HG03095 (cell line): ENCODE results near the gene CDC42BPB.

Source experiments
- ATAC-seq: cut with Tn5 transposase; IDR thresholded peaks from one replicate; pipeline ENCODE4 v1.9.1; 2021; ENCODE audit warnings: moderate library complexity; ENCODE audit not compliant: unreplicated experiment

CDC42BPB gene

DNA sequence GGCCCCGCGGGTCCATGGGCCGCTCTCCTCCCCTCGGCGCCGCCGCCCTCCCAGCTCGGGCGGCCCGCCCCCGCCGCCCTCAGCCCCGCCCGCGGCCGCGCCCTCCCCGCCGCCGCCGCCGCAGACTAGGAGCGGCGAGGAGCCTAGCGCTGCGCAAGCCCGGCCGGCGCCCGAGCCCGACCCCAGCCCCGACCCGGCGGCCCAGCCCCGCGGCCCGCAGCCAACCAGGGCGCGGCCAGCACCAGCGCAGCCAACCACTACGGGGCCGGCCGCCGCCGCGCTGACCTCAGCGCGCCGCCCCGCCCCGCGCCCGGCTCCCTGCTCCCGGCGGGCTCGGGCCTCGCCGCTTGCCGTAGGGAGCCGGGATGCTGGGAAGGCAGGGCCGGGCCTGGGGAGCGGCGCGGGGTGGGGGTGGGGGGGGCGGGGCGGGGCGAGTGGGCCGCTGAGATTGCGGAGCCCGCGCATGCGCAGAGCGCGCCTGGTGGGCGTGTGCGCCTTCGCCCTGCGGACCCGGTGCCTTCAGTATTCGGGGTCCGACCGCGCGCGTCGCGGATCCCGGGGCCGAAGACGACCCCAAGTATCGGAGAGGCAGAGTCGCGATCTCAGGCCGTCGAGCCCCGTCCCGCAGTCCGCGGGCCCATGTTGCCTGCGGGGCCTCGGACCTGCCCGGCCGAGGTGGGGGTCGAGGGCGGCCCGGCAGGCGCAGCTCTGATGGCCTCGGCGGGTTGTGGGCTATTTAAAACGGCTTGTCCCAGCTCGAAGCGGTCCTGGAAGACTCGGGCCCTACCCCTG is at the start of gene CDC42BPB:
CDC42BPB (minus strand) TSS at position 178 of the 792 bp plus-strand sequence. CDS start 376 bp downstream, outside the sequence.
- peak; percentile 71 for ATAC-seq

- no peak for ATAC-seq
Measured at GRCh38 chr14:103105580-103106150, 48.3 kb upstream of the CDC42BPB start.

DNA sequence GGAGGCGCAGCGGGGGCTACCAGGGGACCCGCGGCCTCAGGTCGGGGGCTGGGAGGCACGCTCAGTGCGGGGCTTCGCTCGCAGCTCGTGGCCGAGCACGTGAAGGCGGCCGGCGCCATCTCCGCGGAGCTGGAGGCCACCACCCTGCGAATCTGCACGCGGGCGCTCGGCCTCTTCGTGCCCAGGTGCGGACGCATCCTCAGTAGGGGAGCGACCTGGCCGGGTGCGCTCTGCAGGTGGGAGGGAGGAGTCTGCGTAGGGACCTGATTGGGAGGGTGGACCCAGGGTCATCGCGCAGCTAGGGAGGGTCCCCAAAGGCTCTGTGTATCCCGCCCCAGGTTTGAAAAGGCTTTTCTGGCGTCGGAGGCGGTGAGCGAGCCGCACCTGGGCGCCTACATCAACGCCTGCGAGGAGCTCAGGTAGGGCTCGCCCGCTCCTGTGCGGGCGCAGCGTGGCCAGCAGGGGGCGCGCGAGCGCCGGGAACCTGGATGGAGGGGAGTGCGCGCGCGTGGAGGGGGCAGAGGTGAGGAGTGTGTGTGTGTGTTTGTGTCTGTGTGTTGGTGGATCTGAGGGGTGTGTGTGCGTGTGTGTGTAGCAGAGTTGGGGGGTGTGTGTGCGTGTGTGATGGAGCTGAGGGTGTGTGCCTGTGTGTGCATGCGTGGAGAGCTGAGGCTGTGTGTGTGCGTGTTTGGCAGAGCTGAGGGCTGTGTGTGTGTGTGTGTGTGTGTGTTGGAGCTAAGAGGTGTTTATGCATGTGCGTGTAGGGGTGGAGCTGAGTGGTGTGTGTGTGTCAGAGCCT is 47.5 kb upstream of the CDC42BPB start:
- ATAC-seq, result no peak

- no peak for ATAC-seq
Measured at GRCh38 chr14:103104389-103104653, 47.0 kb upstream of the CDC42BPB start.

- ATAC-seq, result no peak
Measured at GRCh38 chr14:103103461-103104388, 46.4 kb upstream of the CDC42BPB start.

DNA sequence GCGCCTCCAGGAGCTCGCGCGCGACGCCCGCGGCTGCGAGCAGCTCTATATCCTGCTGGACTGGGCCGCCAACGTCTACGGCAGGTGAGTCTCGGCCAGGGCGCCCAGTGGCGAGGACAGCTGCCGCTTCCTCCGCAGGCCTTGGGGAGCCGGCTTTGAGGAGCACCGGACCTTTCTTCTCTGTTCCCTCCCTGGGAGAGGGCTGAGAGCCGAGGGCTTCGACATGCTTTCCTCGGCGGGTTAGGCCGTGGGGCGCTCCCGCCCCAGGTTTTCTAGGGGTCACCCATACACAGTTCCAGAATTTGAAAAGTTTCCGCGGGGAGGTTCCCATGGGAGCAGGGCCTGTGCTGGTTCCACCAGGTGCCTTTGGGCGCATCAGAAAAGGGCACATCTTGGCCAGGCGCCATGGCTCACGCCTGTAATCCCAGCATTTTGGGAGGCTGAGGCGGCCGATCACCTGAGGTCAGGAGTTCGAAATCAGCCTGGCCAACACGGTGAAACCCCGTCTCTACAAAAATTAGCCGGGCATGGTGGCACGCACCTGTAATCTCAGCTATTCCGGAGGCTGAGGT is 45.4 kb upstream of the CDC42BPB start:
- ATAC-seq, result no peak

DNA sequence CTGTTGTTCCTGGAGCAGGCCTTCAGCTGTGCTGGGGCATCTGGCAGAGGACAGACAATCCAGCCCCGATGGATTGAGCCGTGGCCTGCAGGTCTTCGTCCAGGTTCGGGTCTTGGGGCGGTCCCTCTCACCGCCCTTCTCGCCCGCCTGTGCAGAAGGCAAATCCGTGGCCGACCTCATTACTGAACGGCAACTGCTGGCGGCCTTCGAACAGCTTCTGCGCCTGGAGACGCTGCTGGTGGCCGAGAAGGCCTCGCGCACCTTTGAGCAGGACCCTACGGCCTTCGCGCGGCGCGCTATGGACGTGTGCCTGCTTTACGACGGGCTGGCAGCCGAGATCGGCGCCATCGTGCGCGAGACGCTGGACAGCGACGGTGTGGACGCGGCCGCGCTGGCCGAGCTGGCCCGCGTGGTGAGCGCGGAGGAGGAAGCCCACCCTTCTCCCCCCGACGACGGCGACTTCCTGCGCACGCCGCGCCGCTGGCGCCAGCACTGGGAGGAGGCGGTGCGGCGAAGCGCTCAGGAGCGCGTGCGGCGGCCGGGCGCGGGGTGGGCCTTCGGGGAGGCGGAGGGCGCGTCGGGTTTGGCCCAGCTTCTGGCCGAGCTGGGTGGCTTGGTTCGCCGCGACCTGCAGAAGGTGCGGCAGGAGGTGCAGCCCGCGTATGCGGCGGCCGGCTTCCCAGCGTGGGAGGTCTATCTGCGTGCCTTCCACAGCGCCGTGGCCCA is 44.8 kb upstream of the CDC42BPB start:
- no peak for ATAC-seq

DNA sequence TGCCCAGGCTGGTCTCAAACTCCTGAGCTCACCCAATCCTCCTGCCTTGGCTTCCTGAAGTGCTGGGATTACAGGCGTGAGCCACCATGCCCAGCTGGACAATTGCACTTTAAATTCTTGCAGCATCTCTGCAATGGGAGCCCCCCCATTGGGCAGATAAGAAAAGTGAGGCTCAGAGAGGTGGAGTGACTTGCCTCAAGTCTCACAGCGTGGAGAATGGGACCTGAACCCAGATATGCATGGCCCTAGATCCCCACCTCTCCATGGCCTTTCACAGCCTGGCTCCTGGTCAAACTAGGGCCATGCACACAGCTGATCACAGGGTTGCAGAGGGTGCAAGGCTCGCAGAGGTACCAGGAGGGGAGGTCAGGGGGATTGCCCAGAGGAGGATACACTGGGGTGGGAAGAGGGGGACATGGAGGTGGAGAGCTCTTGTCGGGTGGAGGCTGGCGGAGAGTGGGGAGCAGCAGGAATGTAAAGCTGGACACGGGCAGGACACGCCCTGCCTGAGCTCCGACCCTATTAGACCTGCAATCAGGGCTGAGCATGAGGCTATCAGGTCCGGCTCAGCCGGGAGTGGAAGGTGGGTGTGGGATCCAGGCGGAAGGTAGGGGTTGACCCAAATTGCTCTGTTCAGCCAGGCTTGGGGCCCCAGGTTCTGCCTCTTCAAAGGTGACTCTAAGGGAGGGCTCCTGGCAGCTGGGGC is 44.1 kb upstream of the CDC42BPB start:
- ATAC-seq, result no peak

DNA sequence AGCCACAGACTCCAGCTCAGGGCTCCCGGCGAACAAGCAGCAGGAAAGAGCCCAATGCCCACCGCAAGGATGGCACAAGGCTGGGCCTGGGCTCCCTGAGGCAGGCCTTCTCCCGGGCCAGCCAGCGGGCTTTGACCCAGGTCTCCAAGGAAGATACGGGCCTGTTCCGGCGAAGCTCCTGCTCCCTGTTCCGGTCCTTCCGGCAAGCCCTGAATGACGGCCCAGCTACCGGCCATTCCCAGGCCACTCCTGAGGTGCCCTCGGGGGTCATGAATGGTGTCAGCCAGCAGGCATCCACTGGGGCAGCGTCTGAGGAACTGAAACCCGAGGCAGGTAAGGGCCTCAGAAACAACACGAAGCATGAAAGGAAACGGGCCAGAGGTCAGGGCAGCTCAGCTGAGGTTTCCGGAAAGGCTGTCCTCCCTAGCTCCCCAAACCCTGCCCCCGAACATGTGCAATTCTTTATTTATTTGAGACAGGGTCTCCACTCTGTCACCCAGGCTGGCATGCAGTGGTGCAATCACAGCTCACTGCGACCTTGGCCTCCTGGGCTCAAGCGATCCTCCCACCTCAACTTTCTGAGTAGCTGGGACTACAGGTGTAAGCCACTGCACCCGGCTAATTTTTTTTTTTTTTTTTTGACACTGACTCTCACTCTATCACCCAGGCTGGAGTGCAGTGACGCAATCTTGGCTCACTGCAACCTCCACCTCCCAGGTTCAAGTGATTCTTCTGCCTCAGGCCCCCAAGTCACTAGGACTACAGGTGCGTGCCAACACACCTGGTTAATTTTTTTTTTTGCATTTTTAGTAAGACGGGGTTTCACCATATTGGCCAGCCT is 43.2 kb upstream of the CDC42BPB start:
- peak; percentile 59 for ATAC-seq

GRCh38 chr14:103099733-103100280 is 42.5 kb upstream of the CDC42BPB start:
- ATAC-seq, result no peak

DNA sequence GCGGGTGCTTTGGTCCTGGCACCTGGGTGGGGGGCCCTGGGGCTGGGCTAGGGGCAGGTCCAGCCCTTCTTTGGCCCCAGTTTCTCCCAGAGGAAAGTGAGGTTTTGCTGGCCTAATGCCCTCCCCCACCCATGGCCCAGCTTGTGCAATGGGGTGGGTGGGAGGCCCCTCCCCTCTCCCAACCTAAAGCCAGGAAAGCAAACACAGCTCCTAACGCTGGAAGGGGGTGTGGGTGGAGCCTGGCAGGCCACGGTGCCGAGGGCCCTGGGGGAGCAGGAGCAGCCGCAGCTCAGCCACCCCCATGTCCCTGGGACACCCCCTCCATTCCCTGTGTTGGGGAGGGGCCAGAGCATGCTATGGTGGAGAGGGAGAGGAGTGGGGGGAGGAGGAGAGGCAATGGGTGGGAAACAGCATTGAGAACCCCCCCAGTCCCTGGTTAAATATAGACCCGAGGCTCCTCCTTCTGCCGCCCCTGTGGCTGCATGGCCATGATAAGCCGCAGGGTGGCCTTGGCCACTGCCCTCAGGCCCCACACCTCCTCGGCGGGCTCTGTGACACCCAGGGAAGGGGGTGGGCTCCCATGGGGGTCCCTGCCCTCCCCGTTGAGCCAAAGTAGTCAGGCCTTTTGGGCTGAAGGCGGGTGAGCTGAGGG is 41.9 kb upstream of the CDC42BPB start:
- no peak for ATAC-seq

GRCh38 chr14:103097994-103098957 is 40.9 kb upstream of the CDC42BPB start:
- no peak for ATAC-seq

DNA sequence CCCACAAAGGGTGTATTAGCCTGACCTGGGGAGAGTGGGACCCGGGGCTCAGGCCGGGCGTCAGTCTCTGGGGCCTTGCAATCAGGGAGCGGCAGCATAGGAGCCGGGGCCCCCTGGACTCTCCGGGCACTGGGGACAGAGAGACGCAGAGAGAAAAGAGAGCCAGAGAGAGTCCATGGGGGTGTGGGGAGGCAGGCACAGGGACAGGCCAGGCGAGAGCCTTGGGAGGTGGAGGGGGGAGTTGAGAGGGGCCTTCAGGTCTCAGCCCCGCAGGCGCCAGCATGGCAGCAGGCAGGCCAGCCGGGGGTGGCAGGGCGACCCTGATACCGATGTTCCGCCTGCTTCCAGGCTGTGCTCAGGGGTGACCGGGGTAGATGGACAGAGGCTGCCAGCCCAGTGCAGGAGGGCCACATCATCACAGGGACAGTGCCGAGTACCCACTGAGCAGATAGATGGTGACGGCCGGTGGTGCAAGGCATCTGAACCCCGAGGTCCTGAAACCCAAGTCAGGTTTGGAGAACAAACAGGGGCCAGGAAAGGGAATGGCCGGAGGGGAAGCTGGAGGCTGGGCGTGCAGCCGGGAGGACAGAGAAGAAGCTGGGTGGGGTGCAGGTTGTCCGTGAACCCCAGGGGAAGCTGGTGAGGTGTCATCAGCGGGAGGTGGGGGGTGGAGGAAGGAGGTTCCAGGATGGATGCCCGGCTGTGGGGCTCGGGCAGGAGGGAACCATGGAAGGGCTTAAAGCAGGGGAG is 40.1 kb upstream of the CDC42BPB start:
- no peak for ATAC-seq

DNA sequence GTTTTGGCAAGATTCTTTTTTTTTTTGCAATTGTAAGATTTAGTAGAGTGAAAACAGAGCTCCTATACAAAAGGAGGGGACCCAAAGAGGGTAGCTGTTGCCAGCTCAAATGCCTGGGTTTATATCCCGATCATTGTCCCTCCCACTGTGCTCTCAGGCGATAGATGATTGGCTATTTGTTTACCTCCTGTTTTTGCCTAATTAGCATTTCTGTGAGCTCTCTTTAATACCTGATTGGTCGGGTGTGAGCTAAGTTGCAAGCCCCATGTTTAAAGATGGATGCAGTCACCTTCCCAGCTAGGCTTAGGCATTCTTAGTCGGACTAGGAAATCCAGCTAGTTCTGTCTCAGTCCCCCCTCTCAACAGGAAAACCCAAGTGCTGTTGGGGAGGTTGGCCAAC is 39.0 kb upstream of the CDC42BPB start:
- no peak for ATAC-seq

- ATAC-seq, result no peak
Measured at GRCh38 chr14:103095210-103095778, 37.9 kb upstream of the CDC42BPB start.
